NCI-H2196 (cell line): ENCODE data around the gene RIBC1.
"Not testable (repeated sequence)": the region's sequence is repeated elsewhere in the genome, so short reads cannot be mapped to it uniquely, and the experiment has no call there.

ENCODE experiments used
- DNase-seq: peaks from one replicate; lab custom pipeline; 2025; ENCODE audit not compliant: unreplicated experiment; lab: John Stamatoyannopoulos, UW

Gene RIBC1

GRCh38 chrX:53435997-53436396, 13.3 kb downstream of the RIBC1 start:
- DNase-seq = peak; percentile 51

GRCh38 chrX:53437206-53437605, 14.5 kb downstream of the RIBC1 start:
- no peak for DNase-seq

- DNase-seq = no peak
Measured at GRCh38 chrX:53438174-53438831, 15.6 kb downstream of the RIBC1 start.

- no peak for DNase-seq
Measured at GRCh38 chrX:53438832-53439230, 16.2 kb downstream of the RIBC1 start.

DNA sequence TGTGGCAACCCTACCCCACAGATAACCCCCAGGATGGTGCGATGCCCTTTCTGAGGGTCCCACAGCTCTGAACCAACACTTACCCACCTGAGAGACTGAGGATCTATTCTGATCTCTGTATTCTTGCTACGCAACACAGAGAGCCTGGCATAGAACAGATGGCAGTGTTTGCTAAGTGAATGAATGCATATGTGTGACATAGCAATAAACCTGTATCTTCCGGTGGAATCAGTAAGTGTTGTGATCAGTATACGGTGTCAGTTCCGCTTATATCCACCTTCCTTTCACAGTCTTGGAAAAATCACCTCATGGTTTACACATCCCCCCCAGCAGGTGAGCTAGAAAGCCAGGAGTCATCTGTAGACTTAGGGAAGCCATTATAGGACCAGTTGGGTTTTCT, 17.4 kb downstream of the RIBC1 start:
- DNase-seq = no peak

- no peak for DNase-seq
Measured at GRCh38 chrX:53440621-53441517, 18.2 kb downstream of the RIBC1 start.

DNA sequence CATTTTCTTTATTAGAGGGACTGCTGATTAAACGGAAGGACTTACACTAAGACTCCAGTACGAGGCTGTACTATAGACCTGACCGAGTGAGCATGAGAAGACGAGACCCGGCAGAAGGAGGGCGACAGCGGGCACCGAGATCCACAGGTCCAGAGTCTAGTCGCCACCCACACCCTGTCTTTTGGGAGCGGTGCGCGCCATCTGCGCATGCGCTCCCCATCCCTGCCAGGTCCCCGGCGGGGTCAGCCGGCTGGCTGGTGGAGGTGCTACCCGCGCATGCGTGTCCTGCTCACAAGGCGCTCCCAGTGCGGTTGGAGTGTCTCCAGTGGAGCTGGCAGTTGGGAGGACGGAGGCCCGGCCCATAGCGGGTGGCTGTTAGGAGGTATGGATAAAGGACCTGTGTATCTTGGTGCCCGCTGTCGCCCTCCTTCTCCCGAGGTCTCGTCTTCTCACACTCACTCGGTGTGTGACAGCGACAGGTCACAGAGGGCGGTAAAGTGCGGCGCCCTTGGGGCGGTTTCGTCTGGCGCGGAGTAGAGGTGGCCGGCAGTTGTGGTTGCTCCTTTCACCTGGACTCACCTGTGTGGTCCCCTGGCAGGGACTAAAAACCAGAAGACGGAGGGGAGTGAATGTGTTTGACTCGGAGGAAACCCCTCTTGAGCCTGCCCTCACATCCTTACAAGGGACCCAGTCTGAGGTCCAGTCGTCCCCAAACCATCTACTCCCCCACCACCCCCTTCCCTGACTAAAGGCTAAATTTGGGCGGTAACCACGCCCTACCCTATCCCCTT, 19.1 kb downstream of the RIBC1 start:
- peak; percentile 86 for DNase-seq

DNA sequence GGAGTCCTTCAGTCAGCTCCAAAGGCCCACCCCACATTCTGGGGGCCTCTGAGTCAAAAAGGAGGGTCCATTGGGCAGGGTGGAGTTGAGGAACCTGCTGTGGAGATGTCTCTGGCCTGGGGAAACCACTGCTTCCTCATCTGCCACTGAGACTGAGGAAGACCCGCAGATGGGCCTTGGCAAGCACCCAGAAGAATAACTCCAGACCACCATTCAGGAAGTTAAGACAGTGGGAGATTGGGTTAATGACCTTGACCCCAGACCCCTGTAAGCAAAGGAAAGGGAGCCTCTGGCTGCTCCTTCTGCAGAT, 19.6 kb downstream of the RIBC1 start:
- no peak for DNase-seq

- peak; percentile 34 for DNase-seq
Measured at GRCh38 chrX:53445977-53446376, 23.3 kb downstream of the RIBC1 start.

- no peak for DNase-seq
Measured at GRCh38 chrX:53447441-53447840, 24.8 kb downstream of the RIBC1 start.

GRCh38 chrX:53449632-53450031, 27.0 kb downstream of the RIBC1 start:
- DNase-seq = no peak

GRCh38 chrX:53452812-53453211, 30.1 kb downstream of the RIBC1 start:
- DNase-seq = no peak

DNA sequence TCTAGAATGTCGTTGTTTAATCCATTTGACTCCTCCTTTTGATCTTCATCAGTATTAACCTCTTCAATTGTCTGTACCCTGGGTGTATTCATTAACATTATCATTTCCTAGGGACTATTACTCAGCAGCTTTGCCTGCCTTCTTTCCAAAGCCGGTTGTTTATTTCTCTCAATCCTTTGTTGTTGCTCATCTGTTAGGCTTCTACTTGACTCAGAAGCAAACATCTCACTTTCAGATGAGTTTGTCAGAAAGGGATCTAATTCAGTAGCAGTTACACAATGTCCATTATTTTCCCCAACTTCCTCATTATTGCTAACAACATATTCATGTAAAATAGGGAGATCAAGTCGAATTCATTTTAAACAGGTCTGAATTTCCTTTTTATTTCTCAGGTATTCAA, 33.6 kb downstream of the RIBC1 start:
- no peak for DNase-seq

DNA sequence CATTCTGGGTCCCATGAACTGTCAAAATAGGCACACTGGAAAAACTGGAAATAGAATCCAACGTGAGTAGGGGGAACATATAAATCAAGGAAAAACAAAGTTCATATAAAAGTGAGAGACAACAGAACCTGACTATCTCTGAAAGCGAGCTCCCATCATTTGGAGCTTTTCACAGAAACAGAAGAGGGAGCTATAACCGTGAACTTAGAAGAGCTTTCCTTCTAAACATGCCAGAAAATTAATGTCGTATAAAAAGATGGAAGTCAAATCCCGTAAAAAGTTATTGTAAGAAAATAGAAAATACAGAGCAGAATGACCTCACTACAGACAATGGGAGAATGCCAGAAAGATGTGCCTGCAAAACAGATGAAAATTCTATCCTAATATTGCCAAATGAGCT, 35.4 kb downstream of the RIBC1 start:
- DNase-seq = no peak

- DNase-seq = not testable (repeated sequence)
Measured at GRCh38 chrX:53468659-53469058, 46.0 kb downstream of the RIBC1 start.

- no peak for DNase-seq
Measured at GRCh38 chrX:53471346-53471745, 48.7 kb downstream of the RIBC1 start.

GRCh38 chrX:53474707-53475106, 52.0 kb downstream of the RIBC1 start:
- no peak for DNase-seq

GRCh38 chrX:53476371-53476770, 53.7 kb downstream of the RIBC1 start:
- DNase-seq = no peak

DNA sequence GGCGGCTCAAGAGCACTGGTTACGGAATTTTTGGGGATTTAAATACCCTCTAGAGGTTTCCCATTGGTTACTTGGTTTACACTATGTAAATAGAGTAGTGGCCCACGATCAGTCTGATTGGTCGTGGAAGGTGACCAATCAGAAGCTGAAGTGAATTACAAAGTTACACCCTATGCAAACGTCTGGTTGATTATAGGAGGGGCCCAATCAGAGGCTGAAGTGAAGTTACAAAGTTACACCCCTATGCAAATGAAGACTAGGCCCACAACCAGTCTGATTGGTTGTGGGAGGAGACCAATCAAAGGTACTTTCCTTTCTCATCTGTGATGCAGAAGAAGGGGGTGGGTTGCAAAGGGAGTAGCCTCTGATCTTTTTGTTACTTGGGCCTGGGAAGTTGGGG, 56.6 kb downstream of the RIBC1 start:
- DNase-seq = no peak
